GM12875 (cell line): ENCODE measurements around the gene RAB1A.

Source experiments
- H3K4me3 ChIP-seq: one replicate; pipeline ENCODE4 v1.5.1; 2011; ENCODE audit warnings: low read depth, low read length, control low read depth
- TF ChIP-seq, protein P1 (sequence below): IDR thresholded peaks from 2 replicates; pipeline ENCODE4 v1.5.1; 2011; ENCODE audit warnings: low read depth, mild to moderate bottlenecking, control low read depth, inconsistent platforms, low read length, moderate library complexity, borderline replicate concordance; ENCODE audit not compliant: insufficient read depth

RAB1A gene

DNA sequence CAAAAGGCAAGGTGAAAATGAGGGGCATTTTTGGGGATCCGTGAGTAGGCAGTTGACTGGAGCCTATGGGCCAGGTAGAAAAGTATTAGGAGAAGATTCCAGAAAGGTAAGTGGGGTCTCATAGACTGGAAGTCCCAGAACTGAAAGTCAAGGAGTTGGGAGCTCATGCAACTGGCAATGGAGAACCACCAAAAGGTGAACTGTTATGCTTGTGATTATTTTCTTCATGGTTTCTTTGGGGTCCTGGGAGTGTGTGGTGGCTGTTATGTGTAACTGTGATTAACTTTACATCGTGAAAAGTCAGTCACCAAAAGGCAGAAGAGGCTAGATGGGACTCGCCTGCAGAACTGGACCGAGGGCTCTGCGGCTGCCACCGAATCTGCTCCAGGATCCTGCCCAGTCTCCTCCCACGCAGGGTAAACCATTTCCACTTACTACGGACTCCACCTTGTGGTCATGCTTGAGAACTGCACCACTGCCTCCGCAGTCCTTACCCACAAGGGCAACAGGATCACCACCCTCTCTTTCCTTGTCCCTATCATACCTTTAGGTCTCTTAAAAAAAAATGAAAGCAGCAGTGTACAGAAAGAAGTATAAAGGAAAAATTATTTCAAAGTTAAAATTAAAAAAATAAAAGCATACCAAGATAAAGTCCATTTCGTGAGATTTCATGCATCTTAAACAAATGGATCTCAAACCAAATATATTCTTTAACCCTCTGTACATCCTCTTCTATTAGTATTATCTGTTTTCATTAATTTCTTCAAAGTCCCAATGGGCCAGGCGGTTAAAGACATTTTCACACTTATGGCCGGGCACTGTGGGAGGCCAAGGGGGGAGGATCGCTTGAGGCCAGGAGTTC, 89.3 kb downstream of the RAB1A start:
- TF ChIP-seq, protein P1, sequence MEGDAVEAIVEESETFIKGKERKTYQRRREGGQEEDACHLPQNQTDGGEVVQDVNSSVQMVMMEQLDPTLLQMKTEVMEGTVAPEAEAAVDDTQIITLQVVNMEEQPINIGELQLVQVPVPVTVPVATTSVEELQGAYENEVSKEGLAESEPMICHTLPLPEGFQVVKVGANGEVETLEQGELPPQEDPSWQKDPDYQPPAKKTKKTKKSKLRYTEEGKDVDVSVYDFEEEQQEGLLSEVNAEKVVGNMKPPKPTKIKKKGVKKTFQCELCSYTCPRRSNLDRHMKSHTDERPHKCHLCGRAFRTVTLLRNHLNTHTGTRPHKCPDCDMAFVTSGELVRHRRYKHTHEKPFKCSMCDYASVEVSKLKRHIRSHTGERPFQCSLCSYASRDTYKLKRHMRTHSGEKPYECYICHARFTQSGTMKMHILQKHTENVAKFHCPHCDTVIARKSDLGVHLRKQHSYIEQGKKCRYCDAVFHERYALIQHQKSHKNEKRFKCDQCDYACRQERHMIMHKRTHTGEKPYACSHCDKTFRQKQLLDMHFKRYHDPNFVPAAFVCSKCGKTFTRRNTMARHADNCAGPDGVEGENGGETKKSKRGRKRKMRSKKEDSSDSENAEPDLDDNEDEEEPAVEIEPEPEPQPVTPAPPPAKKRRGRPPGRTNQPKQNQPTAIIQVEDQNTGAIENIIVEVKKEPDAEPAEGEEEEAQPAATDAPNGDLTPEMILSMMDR, result peak; percentile 92
- H3K4me3 ChIP-seq, result no peak overlapping the region

DNA sequence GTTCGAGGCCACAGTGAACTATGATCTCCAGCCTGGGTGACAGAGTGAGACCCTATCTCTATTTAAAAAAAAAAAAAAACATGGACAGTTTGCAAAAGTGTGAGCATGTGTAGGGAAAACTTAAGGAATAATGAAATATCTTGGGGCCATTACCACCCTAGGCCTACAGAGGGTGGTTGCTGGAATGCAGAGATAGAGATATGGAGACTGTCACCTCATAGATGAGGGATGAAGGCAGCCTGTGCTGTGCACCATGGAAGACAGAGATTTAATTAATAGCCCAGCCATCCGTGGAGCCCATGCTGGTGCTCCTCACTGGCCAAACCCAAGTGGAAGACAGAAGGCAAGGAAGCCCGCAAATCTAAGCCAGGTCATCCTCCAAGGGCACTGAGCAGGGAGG, 90.3 kb downstream of the RAB1A start:
- TF ChIP-seq, protein P1, result no peak
- no peak overlapping the region for H3K4me3 ChIP-seq

DNA sequence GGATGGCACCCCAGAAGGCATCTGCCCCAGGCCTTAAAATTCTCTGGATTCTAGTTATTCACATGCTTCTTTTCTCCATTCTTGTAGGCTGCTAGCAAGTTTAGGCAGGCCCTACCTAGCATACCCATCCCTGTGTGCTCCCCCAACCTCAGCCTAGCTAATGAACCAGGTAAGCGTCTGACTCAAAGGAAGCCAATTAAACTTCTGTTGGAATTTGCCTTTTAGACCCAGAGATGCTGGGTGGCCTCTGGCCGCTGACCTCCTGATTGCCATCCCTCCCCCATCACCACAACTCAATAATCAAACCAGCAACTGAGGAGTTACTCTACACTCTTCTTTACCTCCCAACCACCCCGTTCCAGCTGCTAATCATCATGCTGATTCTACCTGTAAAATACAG, 92.7 kb downstream of the RAB1A start:
- no peak overlapping the region for H3K4me3 ChIP-seq
- TF ChIP-seq, protein P1, result no peak
